Central memory CD8-positive, alpha-beta T cell (primary cell): ENCODE data around the gene PRKAG2.

Experiments
- ATAC-seq: fragments of 150-1000 bp; cut with Tn5 transposase; replicated peaks from 2 replicates; pipeline ENCODE4 v1.10.0; 2022; ENCODE audit warnings: mild to moderate bottlenecking, moderate FRiP score, moderate number of reproducible peaks; ENCODE audit not compliant: poor library complexity, severe bottlenecking; ENCODE audit errors: extremely low read depth
- DNase-seq, 2 donors: peaks; one replicate each; pipeline ENCODE4 v3.0.0; 2021; ENCODE audit warnings: low spot score in 2 of 2
- H3K27ac Mint-ChIP-seq: one replicate; pipeline ENCODE4 v1.8.0; 2022; ENCODE audit warnings: low read depth, mild to moderate bottlenecking, moderate library complexity, mixed read lengths
- H3K27me3 Mint-ChIP-seq: one replicate; pipeline ENCODE4 v1.8.0; 2022; ENCODE audit warnings: mixed read lengths
- H3K36me3 Mint-ChIP-seq: one replicate; pipeline ENCODE4 v1.8.0; 2022; ENCODE audit warnings: mild to moderate bottlenecking, moderate library complexity, mixed read lengths; ENCODE audit not compliant: insufficient read depth
- H3K4me1 Mint-ChIP-seq: one replicate; pipeline ENCODE4 v1.8.0; 2022; ENCODE audit warnings: mixed read lengths
- H3K4me3 Mint-ChIP-seq: one replicate; pipeline ENCODE4 v1.8.0; 2022; ENCODE audit warnings: mild to moderate bottlenecking, moderate library complexity, mixed read lengths
- H3K9me3 Mint-ChIP-seq: one replicate; pipeline ENCODE4 v1.8.0; 2022; ENCODE audit warnings: mixed read lengths

Gene PRKAG2

GRCh38 chr7:151872531-151873401 lies 4.1 kb downstream of the PRKAG2 start:
- H3K4me3 Mint-ChIP-seq: no peak overlapping the region
- H3K27ac Mint-ChIP-seq: peak overlapping the region; percentile 42
- no peaks in the 10 kb centered on the region for H3K27me3 Mint-ChIP-seq
- H3K9me3 Mint-ChIP-seq: no peaks in the 10 kb centered on the region
- ATAC-seq (no peak), DNase-seq (no peak)
- peaks cover 57% of the 10 kb centered on the region for H3K4me1 Mint-ChIP-seq
- H3K36me3 Mint-ChIP-seq: peaks cover 20% of the 10 kb centered on the region

GRCh38 chr7:151871904-151872303 lies 5.0 kb downstream of the PRKAG2 start:
- no peak overlapping the region for H3K27ac Mint-ChIP-seq
- no peak for DNase-seq
- peaks cover 20% of the 10 kb centered on the region for H3K36me3 Mint-ChIP-seq
- no peak for ATAC-seq
- no peaks in the 10 kb centered on the region for H3K9me3 Mint-ChIP-seq
- H3K27me3 Mint-ChIP-seq: no peaks in the 10 kb centered on the region
- H3K4me3 Mint-ChIP-seq: no peak overlapping the region
- H3K4me1 Mint-ChIP-seq: peaks cover 65% of the 10 kb centered on the region

- H3K27me3 Mint-ChIP-seq: no peaks in the 10 kb centered on the region
These were observed 5.7 kb downstream of the PRKAG2 start for GRCh38 chr7:151871189-151871735.

GRCh38 chr7:151869968-151870918 lies 6.7 kb downstream of the PRKAG2 start:
- peaks cover 62% of the 10 kb centered on the region for H3K4me1 Mint-ChIP-seq

More at GRCh38 chr7:151871189-151871735, 5.7 kb downstream of the PRKAG2 start:
- H3K36me3 Mint-ChIP-seq: peaks cover 14% of the 10 kb centered on the region
- DNase-seq (no peak), ATAC-seq (no peak)
- no peak overlapping the region for H3K27ac Mint-ChIP-seq
- H3K4me1 Mint-ChIP-seq: peaks cover 60% of the 10 kb centered on the region
- H3K4me3 Mint-ChIP-seq: no peak overlapping the region
- H3K9me3 Mint-ChIP-seq: no peaks in the 10 kb centered on the region

GRCh38 chr7:151869455-151869854 lies 7.5 kb downstream of the PRKAG2 start:
- peaks cover 65% of the 10 kb centered on the region for H3K4me1 Mint-ChIP-seq
- peak overlapping the region; percentile 77 for H3K27ac Mint-ChIP-seq
- no peak overlapping the region for H3K4me3 Mint-ChIP-seq
- H3K9me3 Mint-ChIP-seq: no peaks in the 10 kb centered on the region
- no peaks in the 10 kb centered on the region for H3K27me3 Mint-ChIP-seq
- ATAC-seq: no peak
- H3K36me3 Mint-ChIP-seq: peaks cover 3% of the 10 kb centered on the region
- DNase-seq: no peak

More at GRCh38 chr7:151869968-151870918, 6.7 kb downstream of the PRKAG2 start:
- no peak overlapping the region for H3K4me3 Mint-ChIP-seq
- no peaks in the 10 kb centered on the region for H3K27me3 Mint-ChIP-seq
- H3K9me3 Mint-ChIP-seq: no peaks in the 10 kb centered on the region
- H3K27ac Mint-ChIP-seq: peak overlapping the region; percentile 77
- peaks cover 5% of the 10 kb centered on the region for H3K36me3 Mint-ChIP-seq
- DNase-seq: no peak
- ATAC-seq: no peak

- no peaks in the 10 kb centered on the region for H3K27me3 Mint-ChIP-seq
- peaks cover 3% of the 10 kb centered on the region for H3K36me3 Mint-ChIP-seq
- H3K4me3 Mint-ChIP-seq: no peak overlapping the region
- DNase-seq: no peak
- H3K9me3 Mint-ChIP-seq: no peaks in the 10 kb centered on the region
- H3K27ac Mint-ChIP-seq: no peak overlapping the region
- no peak for ATAC-seq
- H3K4me1 Mint-ChIP-seq: peaks cover 69% of the 10 kb centered on the region
These were observed 7.8 kb downstream of the PRKAG2 start for GRCh38 chr7:151869109-151869428.

- H3K27me3 Mint-ChIP-seq: no peaks in the 10 kb centered on the region
- H3K4me3 Mint-ChIP-seq: no peak overlapping the region
- H3K9me3 Mint-ChIP-seq: no peaks in the 10 kb centered on the region
- ATAC-seq (no peak), DNase-seq (no peak)
- H3K4me1 Mint-ChIP-seq: peaks cover 70% of the 10 kb centered on the region
- peaks cover 3% of the 10 kb centered on the region for H3K36me3 Mint-ChIP-seq
- H3K27ac Mint-ChIP-seq: no peak overlapping the region
These were observed 8.4 kb downstream of the PRKAG2 start for GRCh38 chr7:151868396-151869108.

- Mint-ChIP-seq H3K9me3 (no peaks in the 10 kb centered on the region), H3K4me3 (no peak overlapping the region), H3K27ac (no peak overlapping the region), H3K27me3 (no peaks in the 10 kb centered on the region), H3K4me1 (peaks cover 66% of the 10 kb centered on the region), H3K36me3 (peaks cover 3% of the 10 kb centered on the region)
- ATAC-seq (no peak), DNase-seq (no peak)
These were observed 9.0 kb downstream of the PRKAG2 start for GRCh38 chr7:151867912-151868311.

- ATAC-seq: no peak
- Mint-ChIP-seq H3K4me1 (peaks cover 66% of the 10 kb centered on the region), H3K9me3 (no peaks in the 10 kb centered on the region), H3K4me3 (no peak overlapping the region), H3K27me3 (no peaks in the 10 kb centered on the region), H3K36me3 (peaks cover 6% of the 10 kb centered on the region), H3K27ac (no peak overlapping the region)
- DNase-seq: no peak
These were observed 9.9 kb downstream of the PRKAG2 start for GRCh38 chr7:151866761-151867655.

GRCh38 chr7:151866028-151866427 lies 10.9 kb downstream of the PRKAG2 start:
- Mint-ChIP-seq H3K27ac (peak overlapping the region; percentile 67), H3K9me3 (no peaks in the 10 kb centered on the region), H3K36me3 (peaks cover 5% of the 10 kb centered on the region), H3K27me3 (no peaks in the 10 kb centered on the region), H3K4me1 (peaks cover 56% of the 10 kb centered on the region), H3K4me3 (no peak overlapping the region)
- ATAC-seq (no peak), DNase-seq (no peak)

GRCh38 chr7:151865070-151865670 lies 11.7 kb downstream of the PRKAG2 start:
- Mint-ChIP-seq H3K4me3 (no peak overlapping the region), H3K4me1 (peaks cover 52% of the 10 kb centered on the region), H3K27me3 (no peaks in the 10 kb centered on the region), H3K36me3 (peaks cover 3% of the 10 kb centered on the region), H3K27ac (no peak overlapping the region), H3K9me3 (no peaks in the 10 kb centered on the region)
- DNase-seq: no peak
- ATAC-seq: no peak
